Esophagus squamous epithelium (tissue), 5 donors: ENCODE data around the gene NOP16. TPM values are rescaled to one million over a fixed set of nuclear protein-coding genes. Genes with fewer than 3 reads are reported as not detected.

Source experiments
- DNase-seq: peaks from one replicate; lab custom pipeline; 2025; lab: John Stamatoyannopoulos, UW
- H3K27ac ChIP-seq, 4 donors: fragments of 200-600 bp; sonication (generic); one replicate each; pipeline ENCODE4 v1.5.1; 2016 to 2019; ENCODE audit warnings: mild to moderate bottlenecking in 1 of 4
- H3K27me3 ChIP-seq, 4 donors: fragments of 200-600 bp; sonication (generic); 1 replicate in 3 of 4; 2 replicates in 1 of 4; pipeline versions ENCODE4 v1.5.1 to v1.6.0; 2017 to 2021; ENCODE audit warnings: antibody characterized with exemption in 1 of 4
- H3K36me3 ChIP-seq, 3 donors: fragments of 200-600 bp; sonication (generic); one replicate each; pipeline ENCODE4 v1.5.1; 2016 to 2019
- H3K4me1 ChIP-seq, 3 donors: fragments of 200-600 bp; sonication (generic); one replicate each; pipeline ENCODE4 v1.5.1; 2017 to 2019
- H3K4me3 ChIP-seq, 4 donors: fragments of 200-600 bp; sonication (generic); 1 replicate in 3 of 4; 2 replicates in 1 of 4; pipeline ENCODE4 v1.5.1; 2016 to 2019; ENCODE audit warnings: mild to moderate bottlenecking in 2 of 4, moderate library complexity in 1 of 4
- H3K9me3 ChIP-seq, 3 donors: fragments of 200-600 bp; sonication (generic); one replicate each; pipeline ENCODE4 v1.5.1; 2016 to 2019
- CTCF ChIP-seq, 6 experiments: fragments of 450-650 bp in 4 of 6; fragments of 200-600 bp in 2 of 6; sonication (generic) in 2 of 6; IDR thresholded peaks; one replicate each; pipeline ENCODE4 v1.5.1; 2016 to 2019; ENCODE audit warnings: antibody characterized with exemption in 6 of 6, mild to moderate bottlenecking in 4 of 6, moderate library complexity in 4 of 6
- POLR2A ChIP-seq, 4 donors: fragments of 450-650 bp; IDR thresholded peaks; one replicate each; pipeline ENCODE4 v1.6.1; 2017; ENCODE audit warnings: antibody characterized with exemption in 4 of 4, mild to moderate bottlenecking in 4 of 4, moderate library complexity in 3 of 4
- WGBS, 2 donors: methylation state at CpG; one replicate each; pipeline ENCODE4 v1.1.5; 2018; 5-methylcytosine and 5-hydroxymethylcytosine counted together
- intact Hi-C: fragments of 100-400 bp; cut with DNase I; formaldehyde crosslinking; loops from one replicate; pipeline ENCODE4 v1.15.0; 2022
- total RNA-seq, 4 donors: library from RNA; depleted of rRNA; stranded (reverse); fragments of >200 nt; gene quantifications; one replicate each; pipeline ENCODE4 v1.1.0, GENCODE V29; 2016
- donor health status: DM: yes; HTN: yes; CAD: no.

Gene NOP16
- total RNA-seq, 4 donors from 2014 or later = 19.9 to 38.0 (median 30.9) TPM

GRCh38 chr5:176388003-176388443 is 375 bp downstream of the NOP16 start:
- TF ChIP-seq CTCF (IDR thresholded peaks at IDR 0.05) (no peak), POLR2A (IDR thresholded peaks at IDR 0.05) (no peak)
- 0% methylated on average over 8 to 10 of the region's 29 CpGs for WGBS, 2 donors
- Histone ChIP-seq H3K27me3 (no peaks in the 10 kb centered on the region), H3K36me3 (peaks cover 19 to 67% (median 31%) of the 10 kb centered on the region in 3 donors), H3K9me3 (no peaks in the 10 kb centered on the region), H3K4me1 (peaks cover 10 to 54% (median 20%) of the 10 kb centered on the region in 3 donors), H3K27ac (peak overlapping the region; percentile 91 to 97 (median 95)), H3K4me3 (peak overlapping the region; percentile 58 to 96 (median 72))
- intact Hi-C loops = no loop called here
- DNase-seq = no peak

GRCh38 chr5:176387384-176387925 is 943 bp downstream of the NOP16 start:
- WGBS, 2 donors = 22 to 26% methylated on average over 8 of the region's 8 CpGs
- intact Hi-C loops = no loop called here

GRCh38 chr5:176386491-176386890 is 1.9 kb downstream of the NOP16 start:
- TF ChIP-seq CTCF (IDR thresholded peaks at IDR 0.05) (no peak), POLR2A (IDR thresholded peaks at IDR 0.05) (no peak)
- DNase-seq = no peak
- H3K9me3 ChIP-seq = no peaks in the 10 kb centered on the region
- peak overlapping the region in 1 of 4 donors; percentile 21 for H3K27ac ChIP-seq
- intact Hi-C loops = no loop called here
- H3K27me3 ChIP-seq = no peaks in the 10 kb centered on the region
- 44 to 100% methylated on average over 1 of the region's 1 CpG for WGBS, 2 donors
- peaks cover 12 to 67% (median 33%) of the 10 kb centered on the region in 3 donors for H3K36me3 ChIP-seq
- no peak overlapping the region for H3K4me3 ChIP-seq
- H3K4me1 ChIP-seq = peaks cover 10 to 65% (median 20%) of the 10 kb centered on the region in 3 donors

More at GRCh38 chr5:176387384-176387925, 943 bp downstream of the NOP16 start:
- H3K27ac ChIP-seq = peak overlapping the region in 3 of 4 donors; percentile 95 to 97 (median 95)
- TF ChIP-seq POLR2A (IDR thresholded peaks at IDR 0.05) = no peak
- peak in 1 of 6 experiments; percentile 6 for TF ChIP-seq CTCF (IDR thresholded peaks at IDR 0.05)
- H3K4me3 ChIP-seq = peak overlapping the region; percentile 58 to 96 (median 72)
- peaks cover 18 to 67% (median 31%) of the 10 kb centered on the region in 3 donors for H3K36me3 ChIP-seq
- no peaks in the 10 kb centered on the region for H3K9me3 ChIP-seq
- H3K27me3 ChIP-seq = no peaks in the 10 kb centered on the region
- H3K4me1 ChIP-seq = peaks cover 10 to 57% (median 20%) of the 10 kb centered on the region in 3 donors
- no peak for DNase-seq

GRCh38 chr5:176384991-176385390 is 3.4 kb downstream of the NOP16 start:
- intact Hi-C loops = no loop called here
- DNase-seq = no peak
- peaks cover 12 to 64% (median 33%) of the 10 kb centered on the region in 3 donors for H3K36me3 ChIP-seq
- no peak overlapping the region for H3K4me3 ChIP-seq
- no peaks in the 10 kb centered on the region for H3K9me3 ChIP-seq
- 84 to 90% methylated on average over 11 to 12 of the region's 12 CpGs for WGBS, 2 donors
- TF ChIP-seq POLR2A (IDR thresholded peaks at IDR 0.05) (no peak), CTCF (IDR thresholded peaks at IDR 0.05) (no peak)
- peaks cover 10 to 52% (median 20%) of the 10 kb centered on the region in 3 donors for H3K4me1 ChIP-seq
- no peaks in the 10 kb centered on the region for H3K27me3 ChIP-seq
- H3K27ac ChIP-seq = no peak overlapping the region

- Histone ChIP-seq H3K27me3 (no peaks in the 10 kb centered on the region), H3K9me3 (no peaks in the 10 kb centered on the region), H3K36me3 (peaks cover 12 to 64% (median 33%) of the 10 kb centered on the region in 3 donors), H3K4me3 (no peak overlapping the region), H3K27ac (no peak overlapping the region), H3K4me1 (peaks cover 10 to 47% (median 14%) of the 10 kb centered on the region in 3 donors)
- 73 to 86% methylated on average over 3 to 4 of the region's 8 CpGs for WGBS, 2 donors
- DNase-seq = no peak
- no peak for TF ChIP-seq CTCF (IDR thresholded peaks at IDR 0.05)
- no peak for TF ChIP-seq POLR2A (IDR thresholded peaks at IDR 0.05)
- intact Hi-C loops = no loop called here
These were observed 4.0 kb downstream of the NOP16 start for GRCh38 chr5:176384366-176384930.
